SK-N-SH treated with all-trans-retinoic acid at 6 μM for 48 hours (cell line): Measurements from ENCODE around the gene CCDC24.

Source experiments
- ARNTL ChIP-seq: fragments of 450-650 bp; formaldehyde crosslinking; IDR thresholded peaks from 2 replicates; pipeline ENCODE4 v1.5.0; 2020; ENCODE audit warnings: low read depth, mild to moderate bottlenecking, moderate library complexity, borderline replicate concordance
- BACH2 ChIP-seq: fragments of 250-450 bp; sonication (Bioruptor Pico); IDR thresholded peaks from 2 replicates; pipeline ENCODE4 v1.9.0; 2021; ENCODE audit warnings: mild to moderate bottlenecking, borderline replicate concordance
- CREB5 ChIP-seq: fragments of 250-450 bp; sonication (Bioruptor Pico); IDR thresholded peaks from 2 replicates; pipeline ENCODE4 v1.5.1; 2020; ENCODE audit warnings: low read depth, mild to moderate bottlenecking, moderate library complexity
- CSDC2 ChIP-seq: fragments of 250-450 bp; sonication (Bioruptor Pico); IDR thresholded peaks from 2 replicates; pipeline ENCODE4 v1.5.0; 2020; ENCODE audit warnings: mild to moderate bottlenecking, moderate library complexity
- GLIS3 ChIP-seq: fragments of 250-450 bp; sonication (Bioruptor Pico); IDR thresholded peaks from 2 replicates; pipeline ENCODE4 v1.5.0; 2020; ENCODE audit warnings: mild to moderate bottlenecking, moderate library complexity
- PATZ1 ChIP-seq: fragments of 250-450 bp; sonication (Bioruptor Pico); IDR thresholded peaks from 2 replicates; pipeline ENCODE4 v1.8.0; 2020; ENCODE audit warnings: mild to moderate bottlenecking, moderate library complexity, borderline replicate concordance
- RARB ChIP-seq: fragments of 250-450 bp; sonication (Bioruptor Pico); IDR thresholded peaks from 2 replicates; pipeline ENCODE4 v1.8.0; 2021; ENCODE audit warnings: mild to moderate bottlenecking, moderate library complexity
- SNAI2 ChIP-seq: fragments of 250-450 bp; sonication (Bioruptor Pico); IDR thresholded peaks from 2 replicates; pipeline ENCODE4 v1.5.0; 2020; ENCODE audit warnings: mild to moderate bottlenecking, moderate library complexity
- TOX ChIP-seq: fragments of 250-450 bp; sonication (Bioruptor Pico); IDR thresholded peaks from 2 replicates; pipeline ENCODE4 v1.8.0; 2021; ENCODE audit warnings: mild to moderate bottlenecking, moderate library complexity, borderline replicate concordance
- TSHZ2 ChIP-seq: fragments of 250-450 bp; sonication (Bioruptor Pico); IDR thresholded peaks from 2 replicates; pipeline ENCODE4 v1.5.0; 2020; ENCODE audit warnings: mild to moderate bottlenecking, moderate library complexity
- ZC3H10 ChIP-seq: fragments of 250-450 bp; sonication (Bioruptor Pico); IDR thresholded peaks from 2 replicates; pipeline ENCODE4 v1.5.1; 2021; ENCODE audit warnings: mild to moderate bottlenecking, moderate library complexity
- ZFP3 ChIP-seq: fragments of 250-450 bp; sonication (Bioruptor Pico); IDR thresholded peaks from 2 replicates; pipeline ENCODE4 v1.5.0; 2020; ENCODE audit warnings: mild to moderate bottlenecking, moderate library complexity
- ZFP30 ChIP-seq: fragments of 450-650 bp; formaldehyde crosslinking; IDR thresholded peaks from 2 replicates; pipeline ENCODE4 v1.5.0; 2022; ENCODE audit warnings: mild to moderate bottlenecking, moderate library complexity
- ZNF8 ChIP-seq: fragments of 450-650 bp; formaldehyde crosslinking; IDR thresholded peaks from 2 replicates; pipeline ENCODE4 v1.5.0; 2020; ENCODE audit warnings: mild to moderate bottlenecking, moderate library complexity

GRCh38 chr1:43983253-43983899, 8.0 kb upstream of the CCDC24 start:
- TF ChIP-seq ZFP3 (CRISPR knock-in tag) (no peak), ZNF8 (CRISPR knock-in tag) (no peak), CREB5 (CRISPR knock-in tag) (no peak), ARNTL (CRISPR knock-in tag) (no peak), GLIS3 (CRISPR knock-in tag) (no peak), PATZ1 (no peak), SNAI2 (CRISPR knock-in tag) (no peak), CSDC2 (CRISPR knock-in tag) (no peak), ZC3H10 (CRISPR knock-in tag) (no peak), RARB (no peak), BACH2 (no peak), TSHZ2 (CRISPR knock-in tag) (no peak), ZFP30 (no peak), TOX (CRISPR knock-in tag) (no peak)
